GM21529 (cell line): ENCODE results near the gene QSOX1.
"Not testable (repeated sequence)": the region's sequence is repeated elsewhere in the genome, so short reads cannot be mapped to it uniquely, and the experiment has no call there.

Source experiments
- ATAC-seq: cut with Tn5 transposase; IDR thresholded peaks from one replicate; pipeline ENCODE4 v1.9.1; 2021; ENCODE audit not compliant: unreplicated experiment

The QSOX1 gene

GRCh38 chr1:180188091-180188506 lies 33.4 kb downstream of the QSOX1 start:
- ATAC-seq = no peak

GRCh38 chr1:180188684-180189175 lies 34.1 kb downstream of the QSOX1 start:
- ATAC-seq = no peak

- no peak for ATAC-seq
Measured at GRCh38 chr1:180190091-180190490, 35.4 kb downstream of the QSOX1 start.

- ATAC-seq = no peak
Measured at GRCh38 chr1:180192172-180192571, 37.5 kb downstream of the QSOX1 start.

GRCh38 chr1:180193141-180194047 lies 38.7 kb downstream of the QSOX1 start:
- ATAC-seq = no peak

- no peak for ATAC-seq
Measured at GRCh38 chr1:180194048-180194425, 39.4 kb downstream of the QSOX1 start.

- ATAC-seq = no peak
Measured at GRCh38 chr1:180194546-180195207, 40.0 kb downstream of the QSOX1 start.

GRCh38 chr1:180195401-180195800 lies 40.7 kb downstream of the QSOX1 start:
- ATAC-seq = no peak

GRCh38 chr1:180195916-180196315 lies 41.2 kb downstream of the QSOX1 start:
- no peak for ATAC-seq

- no peak for ATAC-seq
Measured at GRCh38 chr1:180196436-180197003, 41.9 kb downstream of the QSOX1 start.

- no peak for ATAC-seq
Measured at GRCh38 chr1:180197231-180197630, 42.6 kb downstream of the QSOX1 start.

- ATAC-seq = no peak
Measured at GRCh38 chr1:180198196-180198595, 43.5 kb downstream of the QSOX1 start.

GRCh38 chr1:180198611-180199010 lies 43.9 kb downstream of the QSOX1 start:
- ATAC-seq = no peak

- ATAC-seq = no peak
Measured at GRCh38 chr1:180199018-180199417, 44.3 kb downstream of the QSOX1 start.

GRCh38 chr1:180201451-180202200 lies 47.0 kb downstream of the QSOX1 start:
- ATAC-seq = no peak

GRCh38 chr1:180202588-180202987 lies 47.9 kb downstream of the QSOX1 start:
- not testable (repeated sequence) for ATAC-seq

GRCh38 chr1:180204231-180204630 lies 49.6 kb downstream of the QSOX1 start:
- ATAC-seq = no peak

- no peak for ATAC-seq
Measured at GRCh38 chr1:180206581-180206980, 51.9 kb downstream of the QSOX1 start.

- ATAC-seq = no peak
Measured at GRCh38 chr1:180208264-180208663, 53.6 kb downstream of the QSOX1 start.

GRCh38 chr1:180210008-180210620 lies 55.4 kb downstream of the QSOX1 start:
- no peak for ATAC-seq
